GM06990 (cell line): ENCODE results near the gene ROR2.

Experiments used
- DNase-seq: peaks from one replicate; pipeline ENCODE4 v3.0.0-alpha.2; 2011; ENCODE audit not compliant: insufficient read length; ENCODE audit errors: extremely low read depth
- H3K27me3 ChIP-seq: replicated peaks from 2 replicates; pipeline ENCODE4 v1.6.0; 2011; ENCODE audit warnings: low read length; ENCODE audit not compliant: control insufficient read depth, insufficient read depth
- H3K36me3 ChIP-seq: 2 replicates; pipeline ENCODE4 v1.5.1; 2011; ENCODE audit warnings: low read length; ENCODE audit not compliant: control insufficient read depth, insufficient read depth
- H3K4me3 ChIP-seq: replicated peaks from 2 replicates; pipeline ENCODE4 v1.5.1; 2011; ENCODE audit warnings: low read depth, mild to moderate bottlenecking, control low read depth, low read length
- TF ChIP-seq, protein P1 (sequence below): IDR thresholded peaks from 2 replicates; pipeline ENCODE4 v1.5.1; 2011; ENCODE audit warnings: low read length, control low read depth, mild to moderate bottlenecking, inconsistent platforms; ENCODE audit not compliant: insufficient read depth, poor library complexity, severe bottlenecking

The ROR2 gene

DNA sequence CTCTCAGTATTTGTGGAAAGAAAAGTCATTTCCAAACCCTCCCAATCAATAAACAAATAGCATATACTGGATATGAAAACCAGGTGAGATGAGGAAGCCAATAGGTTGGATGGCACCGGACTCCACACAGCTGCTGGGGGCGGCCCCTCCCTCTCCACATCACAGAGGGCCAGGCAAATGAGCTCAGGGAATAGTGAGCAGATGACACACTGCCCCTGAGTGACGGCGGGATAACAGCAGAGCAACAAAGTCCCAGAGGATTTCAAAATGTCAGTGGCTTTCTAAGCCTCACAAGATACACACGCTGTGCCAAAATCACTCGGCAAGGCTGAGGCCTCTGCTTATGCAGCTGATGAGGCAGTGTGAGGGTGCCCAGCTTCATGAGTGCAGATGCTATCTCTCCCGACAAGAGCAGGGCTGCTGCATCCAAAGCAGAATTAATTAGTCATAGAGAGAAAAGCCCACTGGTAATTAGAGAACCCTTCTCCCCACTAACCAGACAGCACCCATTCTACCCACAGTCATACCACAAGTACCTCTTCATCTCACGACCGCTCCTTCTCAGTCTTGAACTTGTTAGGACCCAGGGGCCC, 291.4 kb downstream of the ROR2 start:
- Histone ChIP-seq H3K4me3 (no peak overlapping the region), H3K27me3 (no peaks in the 10 kb centered on the region; the same call in 1 of the 2 replicates), H3K36me3 (no peaks in the 10 kb centered on the region)
- no peak for DNase-seq
- TF ChIP-seq, protein P1, sequence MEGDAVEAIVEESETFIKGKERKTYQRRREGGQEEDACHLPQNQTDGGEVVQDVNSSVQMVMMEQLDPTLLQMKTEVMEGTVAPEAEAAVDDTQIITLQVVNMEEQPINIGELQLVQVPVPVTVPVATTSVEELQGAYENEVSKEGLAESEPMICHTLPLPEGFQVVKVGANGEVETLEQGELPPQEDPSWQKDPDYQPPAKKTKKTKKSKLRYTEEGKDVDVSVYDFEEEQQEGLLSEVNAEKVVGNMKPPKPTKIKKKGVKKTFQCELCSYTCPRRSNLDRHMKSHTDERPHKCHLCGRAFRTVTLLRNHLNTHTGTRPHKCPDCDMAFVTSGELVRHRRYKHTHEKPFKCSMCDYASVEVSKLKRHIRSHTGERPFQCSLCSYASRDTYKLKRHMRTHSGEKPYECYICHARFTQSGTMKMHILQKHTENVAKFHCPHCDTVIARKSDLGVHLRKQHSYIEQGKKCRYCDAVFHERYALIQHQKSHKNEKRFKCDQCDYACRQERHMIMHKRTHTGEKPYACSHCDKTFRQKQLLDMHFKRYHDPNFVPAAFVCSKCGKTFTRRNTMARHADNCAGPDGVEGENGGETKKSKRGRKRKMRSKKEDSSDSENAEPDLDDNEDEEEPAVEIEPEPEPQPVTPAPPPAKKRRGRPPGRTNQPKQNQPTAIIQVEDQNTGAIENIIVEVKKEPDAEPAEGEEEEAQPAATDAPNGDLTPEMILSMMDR, result no peak

DNA sequence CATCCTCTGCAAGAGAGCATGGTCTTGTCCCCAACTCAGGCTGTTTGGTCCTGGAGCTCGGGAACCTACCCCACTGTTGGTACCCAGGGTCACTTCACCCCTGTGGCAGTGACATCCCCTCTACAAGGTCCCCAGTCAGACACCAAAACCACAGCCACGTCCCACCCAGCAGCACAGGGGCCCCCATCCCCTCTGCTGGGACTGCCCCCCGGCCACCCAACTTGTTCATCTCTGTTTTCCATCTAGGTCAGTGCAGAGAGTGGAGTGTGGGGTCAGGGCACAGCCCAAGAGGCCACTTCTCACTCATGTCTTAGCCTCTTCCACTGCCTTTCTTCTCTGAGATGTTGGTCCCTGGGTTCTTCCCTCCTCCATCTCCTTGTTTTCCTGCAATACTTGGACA, 292.5 kb downstream of the ROR2 start:
- Histone ChIP-seq H3K36me3 (no peaks in the 10 kb centered on the region), H3K4me3 (no peak overlapping the region), H3K27me3 (no peaks in the 10 kb centered on the region; the same call in 1 of the 2 replicates)
- TF ChIP-seq, protein P1, result no peak
- DNase-seq, result no peak

DNA sequence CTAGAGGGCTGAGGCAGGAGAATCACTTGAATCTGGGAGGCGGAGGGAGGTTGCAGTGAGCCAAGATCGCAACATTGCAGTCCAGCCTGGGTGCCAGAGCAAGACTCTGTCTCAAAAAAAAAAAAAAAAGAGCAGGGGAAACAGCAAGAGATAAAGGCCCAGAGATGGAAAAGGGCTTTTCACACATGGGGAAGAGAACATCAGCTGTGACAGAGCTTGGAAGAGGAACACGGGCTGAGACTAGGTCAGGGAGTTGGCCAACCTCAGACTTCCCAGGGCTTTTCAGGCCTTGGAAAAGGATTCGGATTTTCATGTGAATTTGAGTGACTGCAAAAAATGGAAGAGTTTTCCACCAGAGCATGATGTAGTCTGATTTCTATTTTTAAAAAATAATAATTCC, 294.4 kb downstream of the ROR2 start:
- Histone ChIP-seq H3K36me3 (no peaks in the 10 kb centered on the region), H3K27me3 (no peaks in the 10 kb centered on the region; the same call in 1 of the 2 replicates), H3K4me3 (no peak overlapping the region)
- TF ChIP-seq, protein P1, result no peak
- DNase-seq, result no peak

DNA sequence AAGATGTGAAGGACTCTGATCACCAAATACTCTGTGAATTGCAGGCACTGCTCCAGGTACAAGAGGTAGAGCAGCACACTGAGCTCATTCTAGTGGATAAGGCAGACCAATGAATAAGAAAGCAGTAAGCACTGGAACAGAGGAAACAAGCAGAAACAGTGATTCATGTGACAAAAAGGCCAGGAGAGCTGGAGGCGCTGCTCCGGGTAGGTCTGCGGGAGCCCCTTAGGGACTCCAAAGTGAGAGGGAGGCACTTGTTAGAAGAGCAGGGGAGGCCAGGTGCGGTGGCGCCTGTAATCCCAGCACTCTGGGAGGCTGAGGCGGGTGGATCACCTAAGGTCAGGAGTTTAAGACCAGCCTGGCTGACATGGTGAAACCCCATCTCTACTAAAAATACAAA, 294.8 kb downstream of the ROR2 start:
- Histone ChIP-seq H3K4me3 (no peak overlapping the region), H3K27me3 (no peaks in the 10 kb centered on the region; the same call in 1 of the 2 replicates), H3K36me3 (no peaks in the 10 kb centered on the region)
- TF ChIP-seq, protein P1, result no peak
- DNase-seq, result no peak

DNA sequence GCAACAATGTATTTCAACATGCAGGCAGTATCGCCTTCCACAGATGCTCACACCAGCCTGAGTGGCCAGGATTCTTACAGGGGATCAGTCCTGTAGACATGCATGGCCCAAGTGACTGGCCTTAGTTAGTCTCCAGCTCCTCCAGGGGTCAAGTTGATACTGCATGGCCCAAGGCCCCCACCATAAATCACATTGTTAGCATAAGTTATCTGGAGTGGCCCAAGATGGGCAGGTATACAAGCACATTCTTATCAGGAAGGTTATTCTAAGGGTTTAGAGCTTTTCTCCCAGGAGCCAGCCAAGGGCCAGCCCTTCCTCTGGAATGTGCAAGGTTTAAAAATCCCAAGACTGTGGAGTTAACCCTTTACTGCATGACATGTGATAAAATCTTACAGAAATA, 295.5 kb downstream of the ROR2 start:
- no peak for DNase-seq
- H3K27me3 ChIP-seq, result no peaks in the 10 kb centered on the region; the same call in 1 of the 2 replicates
- no peak overlapping the region for H3K4me3 ChIP-seq
- no peaks in the 10 kb centered on the region for H3K36me3 ChIP-seq
- TF ChIP-seq, protein P1, result no peak

DNA sequence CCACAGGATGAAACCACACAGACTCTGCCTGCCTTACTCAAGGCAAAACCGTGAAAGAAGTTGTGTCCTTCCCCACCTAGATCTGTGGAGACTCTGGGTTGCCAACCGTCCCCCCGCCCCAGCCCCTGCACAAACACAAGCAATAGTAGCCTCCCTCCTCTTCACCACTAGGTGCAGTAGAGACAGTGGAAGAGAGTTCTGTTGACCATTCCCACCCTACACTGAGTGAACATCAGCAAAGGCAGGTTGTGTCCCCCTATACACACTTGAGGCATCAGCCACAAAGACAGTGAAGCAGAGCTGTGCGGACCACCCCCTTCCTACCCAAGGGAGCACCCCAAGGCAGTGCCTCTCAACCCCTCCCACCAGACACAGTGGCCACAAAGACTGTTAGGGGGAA, 302.7 kb downstream of the ROR2 start:
- H3K36me3 ChIP-seq, result no peaks in the 10 kb centered on the region
- H3K4me3 ChIP-seq, result no peak overlapping the region
- no peak for DNase-seq
- H3K27me3 ChIP-seq, result no peaks in the 10 kb centered on the region; the same call in 1 of the 2 replicates
- TF ChIP-seq, protein P1, result peak; percentile 2
